Activated T-helper 17 cell treated with anti-CD3 and anti-CD28 coated beads, Interleukin-2, amount 50 U/mL, for 72 hours (primary cell): ENCODE measurements around the gene SCN2A. TPM values are rescaled to one million over a fixed set of nuclear protein-coding genes. Genes with fewer than 3 reads are reported as not detected.

Experiments used
- ATAC-seq: fragments of 150-1000 bp; cut with Tn5 transposase; replicated peaks from 2 replicates; pipeline ENCODE4 v1.10.0; 2021; ENCODE audit warnings: mild to moderate bottlenecking, moderate library complexity
- H3K27ac Mint-ChIP-seq: one replicate; pipeline ENCODE4 v1.8.0; 2022; ENCODE audit warnings: mixed read lengths
- H3K27me3 Mint-ChIP-seq: one replicate; pipeline ENCODE4 v1.8.0; 2022; ENCODE audit warnings: mixed read lengths
- H3K36me3 Mint-ChIP-seq: one replicate; pipeline ENCODE4 v1.8.0; 2022; ENCODE audit warnings: low read depth, mild to moderate bottlenecking, mixed read lengths
- H3K4me1 Mint-ChIP-seq: one replicate; pipeline ENCODE4 v1.8.0; 2022; ENCODE audit warnings: mixed read lengths
- H3K4me3 Mint-ChIP-seq: one replicate; pipeline ENCODE4 v1.8.0; 2022; ENCODE audit warnings: mild to moderate bottlenecking, mixed read lengths
- H3K9me3 Mint-ChIP-seq: one replicate; pipeline ENCODE4 v1.8.0; 2022; ENCODE audit warnings: mixed read lengths
- total RNA-seq, 2 donors: library from RNA; stranded (reverse); gene quantifications; one replicate each; pipeline ENCODE4 v1.2.3, GENCODE V29; 2022

The SCN2A gene
- under 1 TPM in 1 of 2 donors, not detected in 1; 0.05 TPM for total RNA-seq

DNA sequence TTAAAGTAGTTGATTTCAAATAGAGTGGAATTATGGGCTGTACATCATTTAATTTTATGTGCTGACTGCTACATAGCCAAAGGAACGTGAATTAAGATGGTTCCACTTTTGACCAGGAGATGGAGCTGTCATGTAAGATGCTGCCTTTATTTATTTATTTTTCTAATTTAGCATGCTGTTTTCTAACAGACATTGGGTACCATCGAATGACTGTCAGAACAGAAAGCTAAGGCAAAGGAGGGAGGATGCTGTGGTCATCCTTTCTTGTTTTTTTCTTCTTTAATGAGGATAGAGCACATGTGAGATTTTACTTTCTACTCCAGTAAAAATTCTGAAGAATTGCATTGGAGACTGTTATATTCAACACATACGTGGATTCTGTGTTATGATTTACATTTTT lies at the start of gene SCN2A:
Gene SCN2A, plus strand, starts transcription at position 185 of the 400 bp plus-strand sequence. CDS start 56,410 bp downstream, outside the sequence.
- Mint-ChIP-seq H3K36me3 (no peaks in the 10 kb centered on the region), H3K27me3 (peaks cover 8% of the 10 kb centered on the region), H3K4me3 (no peak within 1 kb of the TSS), H3K4me1 (no peaks in the 10 kb centered on the region), H3K9me3 (no peaks in the 10 kb centered on the region), H3K27ac (no peak within 1 kb of the TSS)
- no peak for ATAC-seq

DNA sequence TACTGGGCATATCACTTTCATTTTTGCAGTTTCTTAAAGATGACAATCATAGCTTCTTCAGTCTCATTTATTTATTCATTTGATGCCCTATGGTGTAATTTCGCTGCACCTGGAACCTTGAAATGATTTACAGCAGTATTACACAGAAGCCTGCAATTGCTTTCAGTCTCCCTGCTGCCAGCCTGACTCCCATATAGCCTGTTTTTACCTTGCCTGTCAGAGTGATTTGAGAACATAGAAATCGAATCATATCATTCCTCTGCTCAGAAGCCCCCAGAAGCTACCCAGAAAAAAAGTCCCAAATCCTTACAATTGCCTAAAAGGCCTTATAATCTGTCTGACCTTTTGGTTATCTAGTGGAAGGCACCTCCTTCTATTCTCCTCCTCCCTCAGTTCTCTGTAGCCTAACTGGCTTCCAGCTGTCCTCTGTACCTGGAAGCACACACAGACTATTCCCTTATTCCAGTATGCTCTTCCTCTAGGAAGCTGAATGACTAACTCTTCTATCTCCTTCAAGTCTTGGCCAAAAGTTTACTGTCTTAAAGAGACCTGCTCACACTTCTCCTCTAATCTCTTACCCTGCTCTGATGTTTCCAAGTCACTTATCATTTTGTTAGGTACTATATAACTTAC lies 48.0 kb upstream of the SCN2A start:
- Mint-ChIP-seq H3K4me3 (no peak overlapping the region), H3K9me3 (no peaks in the 10 kb centered on the region), H3K4me1 (no peaks in the 10 kb centered on the region), H3K27ac (no peak overlapping the region), H3K27me3 (peaks cover 5% of the 10 kb centered on the region), H3K36me3 (no peaks in the 10 kb centered on the region)
- no peak for ATAC-seq

DNA sequence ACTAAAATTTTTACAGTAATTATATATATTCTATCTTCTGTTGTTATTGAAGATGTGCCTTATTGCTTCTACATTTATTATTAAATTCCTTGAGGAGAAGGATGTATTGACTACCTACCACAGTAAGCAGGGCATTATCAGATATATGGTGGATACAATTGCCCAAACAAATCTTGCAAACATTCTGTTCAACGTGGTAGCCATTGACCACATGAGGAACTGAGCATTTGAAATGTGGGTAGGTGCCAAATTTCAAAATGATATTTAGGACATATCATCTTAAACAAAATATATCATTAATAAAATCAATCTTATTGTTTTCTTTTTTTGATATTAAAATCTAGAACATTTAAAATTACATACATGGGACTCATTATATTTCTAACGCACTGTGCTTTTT lies 46.5 kb upstream of the SCN2A start:
- no peaks in the 10 kb centered on the region for H3K9me3 Mint-ChIP-seq
- H3K27me3 Mint-ChIP-seq, result peaks cover 5% of the 10 kb centered on the region
- H3K36me3 Mint-ChIP-seq, result no peaks in the 10 kb centered on the region
- H3K4me3 Mint-ChIP-seq, result no peak overlapping the region
- H3K27ac Mint-ChIP-seq, result no peak overlapping the region
- H3K4me1 Mint-ChIP-seq, result no peaks in the 10 kb centered on the region
- no peak for ATAC-seq

DNA sequence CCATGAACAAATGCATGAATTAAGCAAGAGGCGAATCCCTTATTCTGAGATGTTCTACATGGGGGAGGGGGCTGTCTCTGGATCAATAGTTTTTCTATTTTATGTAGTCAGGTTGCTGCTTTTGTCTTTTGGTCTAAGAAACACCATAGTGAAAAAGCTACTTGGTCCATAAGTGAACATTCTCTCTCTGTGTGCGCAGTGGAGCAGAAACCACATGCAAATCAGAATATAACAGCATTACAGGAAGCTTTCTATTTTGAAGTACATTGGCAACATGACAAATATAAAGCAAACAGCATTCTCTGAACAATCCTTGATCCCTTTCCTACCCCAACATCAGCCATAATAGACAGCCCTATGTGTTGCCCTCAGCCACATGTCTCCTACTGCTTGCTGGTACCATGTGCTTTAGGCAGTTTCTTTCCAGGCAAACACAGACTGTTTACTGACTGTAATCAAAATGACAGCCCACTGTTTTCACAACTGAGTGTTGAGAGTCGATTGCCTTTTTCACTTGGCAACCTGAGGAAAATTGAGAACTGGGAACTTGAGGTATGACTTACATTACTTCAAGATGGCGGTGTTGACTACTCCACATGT lies 45.9 kb upstream of the SCN2A start:
- H3K27ac Mint-ChIP-seq, result no peak overlapping the region
- H3K9me3 Mint-ChIP-seq, result no peaks in the 10 kb centered on the region
- no peak overlapping the region for H3K4me3 Mint-ChIP-seq
- ATAC-seq, result no peak
- peaks cover 5% of the 10 kb centered on the region for H3K27me3 Mint-ChIP-seq
- H3K36me3 Mint-ChIP-seq, result no peaks in the 10 kb centered on the region
- H3K4me1 Mint-ChIP-seq, result no peaks in the 10 kb centered on the region

DNA sequence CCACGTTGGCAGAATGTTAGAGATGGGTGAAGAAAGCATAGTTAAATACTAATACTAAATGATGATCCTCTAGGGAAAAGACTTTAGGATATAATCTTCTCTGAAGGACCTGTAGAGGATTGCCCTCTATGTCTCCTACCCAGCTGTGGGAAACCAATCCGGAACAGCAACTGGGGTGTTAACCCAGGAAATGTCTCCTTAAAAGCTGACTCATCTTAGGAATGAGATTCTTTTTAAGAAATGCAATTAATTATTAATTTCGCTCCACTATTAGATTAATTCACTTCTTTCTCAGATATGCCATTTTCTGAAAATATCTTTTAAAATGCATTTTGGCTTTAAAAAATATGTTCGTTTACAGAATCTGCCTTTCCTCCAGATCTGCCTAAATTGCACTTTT lies 42.8 kb upstream of the SCN2A start:
- Mint-ChIP-seq H3K36me3 (no peaks in the 10 kb centered on the region), H3K27ac (no peak overlapping the region), H3K9me3 (no peaks in the 10 kb centered on the region), H3K27me3 (peaks cover 2% of the 10 kb centered on the region), H3K4me3 (no peak overlapping the region), H3K4me1 (no peaks in the 10 kb centered on the region)
- ATAC-seq, result no peak

GRCh38 chr2:165197346-165197745 lies 41.9 kb upstream of the SCN2A start:
- no peak for ATAC-seq
- H3K27me3 Mint-ChIP-seq, result no peaks in the 10 kb centered on the region
- no peak overlapping the region for H3K4me3 Mint-ChIP-seq
- H3K36me3 Mint-ChIP-seq, result no peaks in the 10 kb centered on the region
- no peaks in the 10 kb centered on the region for H3K9me3 Mint-ChIP-seq
- no peak overlapping the region for H3K27ac Mint-ChIP-seq
- no peaks in the 10 kb centered on the region for H3K4me1 Mint-ChIP-seq

DNA sequence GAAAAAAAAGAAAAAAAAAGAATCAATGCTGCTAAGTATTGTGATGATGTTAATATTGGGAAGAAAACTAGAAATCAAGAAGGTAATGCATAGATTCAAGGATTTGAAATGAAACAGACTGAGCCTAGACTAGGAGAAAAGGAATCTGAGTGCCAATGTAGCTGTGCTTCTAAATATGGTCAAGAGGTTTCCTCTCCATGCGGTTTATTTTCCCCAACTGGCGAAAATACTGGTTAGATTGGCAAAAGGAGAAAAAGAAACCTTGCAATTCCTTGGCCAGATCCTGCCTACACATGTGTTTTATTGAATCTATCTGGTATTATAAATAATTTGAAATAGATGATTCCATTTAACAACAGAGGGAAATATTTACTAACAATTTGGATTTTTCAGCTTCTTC lies 41.0 kb upstream of the SCN2A start:
- Mint-ChIP-seq H3K4me3 (no peak overlapping the region), H3K36me3 (no peaks in the 10 kb centered on the region), H3K9me3 (no peaks in the 10 kb centered on the region), H3K4me1 (no peaks in the 10 kb centered on the region), H3K27me3 (no peaks in the 10 kb centered on the region), H3K27ac (no peak overlapping the region)
- no peak for ATAC-seq

GRCh38 chr2:165202239-165202638 lies 37.0 kb upstream of the SCN2A start:
- H3K27me3 Mint-ChIP-seq, result peaks cover 8% of the 10 kb centered on the region
- no peak for ATAC-seq
- no peaks in the 10 kb centered on the region for H3K36me3 Mint-ChIP-seq
- no peaks in the 10 kb centered on the region for H3K9me3 Mint-ChIP-seq
- H3K27ac Mint-ChIP-seq, result no peak overlapping the region
- H3K4me1 Mint-ChIP-seq, result no peaks in the 10 kb centered on the region
- no peak overlapping the region for H3K4me3 Mint-ChIP-seq

DNA sequence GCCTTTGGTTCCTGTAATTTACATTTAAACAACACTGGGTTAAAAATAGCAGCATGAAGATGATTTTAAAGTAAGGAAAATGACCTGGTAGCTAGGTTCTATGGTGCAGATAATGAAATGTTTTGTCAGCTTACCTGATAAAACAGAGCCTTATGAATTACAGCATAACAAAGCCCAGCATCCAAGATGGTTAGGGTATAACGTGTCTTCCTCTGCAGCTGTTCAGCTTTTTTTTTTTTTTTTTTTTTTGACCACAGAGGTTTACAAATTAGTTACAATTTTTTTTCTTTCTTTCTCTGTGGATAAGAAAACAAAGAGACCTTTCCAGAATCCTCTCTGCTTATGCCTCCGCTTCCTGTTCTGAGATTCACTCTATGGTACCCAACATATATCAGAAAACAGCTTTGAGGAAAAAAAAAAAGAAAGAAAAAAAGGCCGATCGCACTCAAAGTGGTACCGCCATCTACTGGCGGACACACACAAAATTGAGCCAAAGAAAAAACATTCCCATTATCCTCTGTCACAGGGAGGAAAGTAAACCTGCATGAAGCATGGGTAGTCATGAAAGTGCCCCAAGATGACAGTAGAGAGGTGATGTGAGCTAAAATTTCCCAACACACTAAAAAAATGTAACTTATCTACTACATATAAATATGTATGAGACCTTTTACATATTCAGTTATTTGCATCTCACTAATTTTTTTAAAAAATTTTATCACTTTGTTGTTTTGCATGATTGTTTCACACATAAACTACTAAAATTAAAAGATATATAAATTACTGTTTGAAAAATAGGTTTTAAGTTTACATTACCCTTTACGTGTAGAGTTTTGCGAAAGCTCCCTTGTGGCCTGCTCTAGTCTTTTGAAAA lies 35.3 kb upstream of the SCN2A start, which contains the start of gene SCN3A:
Gene SCN3A, minus strand, starts transcription at position 362 of the 871 bp plus-strand sequence. CDS start 27,656 bp downstream, outside the sequence.
- no peaks in the 10 kb centered on the region for H3K4me1 Mint-ChIP-seq
- H3K4me3 Mint-ChIP-seq, result no peak within 1 kb of the TSS
- no peak for ATAC-seq

DNA sequence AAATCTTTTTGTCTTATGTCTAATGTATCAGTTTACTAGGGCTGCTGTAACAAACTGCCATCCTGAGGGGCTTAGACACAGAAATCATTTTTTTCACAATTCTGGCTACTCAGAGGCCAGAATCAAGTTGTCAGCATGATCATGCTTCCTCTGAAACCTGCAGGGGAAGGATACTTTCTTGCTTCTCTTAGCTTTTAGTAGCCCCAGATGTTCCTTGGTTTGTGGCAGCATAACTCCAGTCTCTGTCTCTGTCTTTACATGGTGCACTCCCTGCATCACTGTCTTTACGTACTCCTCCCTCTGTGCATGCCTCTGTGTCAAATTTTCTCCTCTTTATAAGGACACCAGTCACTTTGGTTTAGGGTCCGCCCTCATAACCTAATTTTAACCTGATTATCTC lies 33.3 kb upstream of the SCN2A start:
- Mint-ChIP-seq H3K36me3 (no peaks in the 10 kb centered on the region), H3K9me3 (no peaks in the 10 kb centered on the region), H3K4me1 (no peaks in the 10 kb centered on the region), H3K4me3 (no peak overlapping the region), H3K27ac (no peak overlapping the region), H3K27me3 (peaks cover 8% of the 10 kb centered on the region)
- no peak for ATAC-seq

More for the DNA sequence above, 35.3 kb upstream of the SCN2A start, which contains the start of gene SCN3A:
- no peak within 1 kb of the TSS for H3K27ac Mint-ChIP-seq
- H3K27me3 Mint-ChIP-seq, result peaks cover 8% of the 10 kb centered on the region
- no peaks in the 10 kb centered on the region for H3K36me3 Mint-ChIP-seq
- no peaks in the 10 kb centered on the region for H3K9me3 Mint-ChIP-seq

DNA sequence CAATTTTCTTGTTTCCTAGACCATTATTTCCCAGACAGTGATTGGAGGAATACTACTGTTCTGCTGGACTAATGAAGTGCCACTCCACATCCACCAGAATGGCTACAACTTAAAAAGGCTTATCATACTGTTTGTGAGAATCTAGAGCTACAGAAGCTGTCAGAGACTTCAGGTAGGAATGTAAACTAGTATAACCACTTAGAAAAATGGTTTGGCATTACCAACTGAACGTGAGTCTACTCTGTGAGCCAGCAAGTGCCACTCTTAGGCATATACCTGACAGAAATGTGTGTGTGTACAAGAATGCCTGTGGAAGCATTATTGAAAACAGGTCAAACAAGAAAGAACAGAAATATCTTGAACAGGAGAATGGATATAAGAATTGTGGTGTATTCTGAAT lies 31.1 kb upstream of the SCN2A start:
- Mint-ChIP-seq H3K4me3 (no peak overlapping the region), H3K27ac (no peak overlapping the region), H3K9me3 (no peaks in the 10 kb centered on the region), H3K27me3 (peaks cover 8% of the 10 kb centered on the region), H3K4me1 (no peaks in the 10 kb centered on the region), H3K36me3 (no peaks in the 10 kb centered on the region)
- no peak for ATAC-seq

DNA sequence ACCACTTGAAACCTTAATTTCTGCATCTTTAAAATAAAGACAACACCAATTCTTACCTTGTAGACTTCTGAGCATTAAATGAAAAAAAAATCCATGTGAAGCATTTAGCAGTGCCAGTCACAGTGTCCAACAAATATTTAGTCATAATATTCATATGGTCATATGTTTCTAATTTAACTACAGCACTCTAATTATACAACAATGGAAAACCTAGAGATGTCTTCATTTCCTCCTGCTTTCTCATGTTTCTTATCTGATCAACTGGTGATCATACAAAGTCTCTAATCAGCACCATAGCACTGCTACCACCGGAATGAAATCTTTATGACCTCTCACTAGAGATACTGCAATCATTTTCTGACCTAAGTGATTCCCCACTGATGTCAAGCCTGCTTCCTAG lies 25.1 kb upstream of the SCN2A start:
- Mint-ChIP-seq H3K9me3 (no peaks in the 10 kb centered on the region), H3K27ac (no peak overlapping the region), H3K4me3 (no peak overlapping the region), H3K27me3 (peaks cover 3% of the 10 kb centered on the region), H3K36me3 (no peaks in the 10 kb centered on the region), H3K4me1 (no peaks in the 10 kb centered on the region)
- ATAC-seq, result no peak

- no peak for ATAC-seq
- Mint-ChIP-seq H3K4me3 (no peak overlapping the region), H3K36me3 (no peaks in the 10 kb centered on the region), H3K27ac (no peak overlapping the region), H3K9me3 (no peaks in the 10 kb centered on the region), H3K27me3 (no peaks in the 10 kb centered on the region), H3K4me1 (no peaks in the 10 kb centered on the region)
Observed at GRCh38 chr2:165219481-165219880, 19.7 kb upstream of the SCN2A start.

- H3K27me3 Mint-ChIP-seq, result no peaks in the 10 kb centered on the region
- H3K9me3 Mint-ChIP-seq, result no peaks in the 10 kb centered on the region
- H3K27ac Mint-ChIP-seq, result no peak overlapping the region
- no peak for ATAC-seq
- no peaks in the 10 kb centered on the region for H3K36me3 Mint-ChIP-seq
- H3K4me1 Mint-ChIP-seq, result no peaks in the 10 kb centered on the region
- H3K4me3 Mint-ChIP-seq, result no peak overlapping the region
Observed at GRCh38 chr2:165224941-165225340, 14.3 kb upstream of the SCN2A start.

GRCh38 chr2:165227571-165227970 lies 11.6 kb upstream of the SCN2A start:
- Mint-ChIP-seq H3K27ac (no peak overlapping the region), H3K36me3 (no peaks in the 10 kb centered on the region), H3K9me3 (no peaks in the 10 kb centered on the region), H3K4me1 (no peaks in the 10 kb centered on the region), H3K4me3 (no peak overlapping the region), H3K27me3 (no peaks in the 10 kb centered on the region)
- ATAC-seq, result no peak
